H1 (cell line): ENCODE measurements around the gene TAF11L11. TPM values are rescaled to one million over a fixed set of nuclear protein-coding genes. Genes with fewer than 3 reads are reported as not detected.
"Not testable (repeated sequence)": the region's sequence is repeated elsewhere in the genome, so short reads cannot be mapped to it uniquely, and the experiment has no call there.

ENCODE experiments used
- CTCF ChIA-PET: fragments of 300-600 bp; sonication (Branson Sonifier 250); formaldehyde crosslinking; loops from one replicate; lab custom pipeline; 2021; ENCODE audit not compliant: partially characterized antibody; lab: Charles Lee
- POLR2A ChIA-PET: fragments of 300-600 bp; sonication (Branson Sonifier 250); formaldehyde crosslinking; loops from one replicate; lab custom pipeline; 2021; ENCODE audit warnings: inconsistent platforms; ENCODE audit not compliant: partially characterized antibody; lab: Charles Lee
- DNase-seq, 2 experiments: peaks; one replicate each; pipeline versions ENCODE4 v3.0.0 to v3.0.0-alpha.2; 2010 to 2022; ENCODE audit warnings: low spot score in 2 of 2, low read depth in 1 of 2, mixed read lengths in 1 of 2
- FAIRE-seq: peaks from 2 replicates; lab custom pipeline; 2011; peaks lifted over from hg19 to GRCh38; lab: Jason Lieb, UNC
- H2AFZ ChIP-seq: 2 replicates; pipeline ENCODE4 v1.8.1; 2012; ENCODE audit warnings: low read length, inconsistent platforms
- H2AK5ac ChIP-seq: 2 replicates; pipeline ENCODE4 v1.6.1; 2013; ENCODE audit warnings: low read depth, low read length
- H2BK120ac ChIP-seq: replicated peaks from 2 replicates; pipeline ENCODE3; 2013; ENCODE audit warnings: low read depth, low read length, inconsistent platforms
- H2BK12ac ChIP-seq: 2 replicates; pipeline ENCODE4 v1.6.1; 2013; ENCODE audit warnings: low read depth, low read length
- H2BK15ac ChIP-seq: 2 replicates; pipeline ENCODE4 v1.6.1; 2013; ENCODE audit warnings: low read length
- H2BK20ac ChIP-seq: 2 replicates; pipeline ENCODE4 v1.6.1; 2013; ENCODE audit warnings: low read length
- H2BK5ac ChIP-seq: 2 replicates; pipeline ENCODE4 v1.6.1; 2013; ENCODE audit warnings: low read depth, low read length
- H3K14ac ChIP-seq: 2 replicates; pipeline ENCODE4 v1.6.1; 2013; ENCODE audit warnings: inconsistent platforms; ENCODE audit not compliant: insufficient read length
- H3K18ac ChIP-seq: 2 replicates; pipeline ENCODE4 v1.6.1; 2013; ENCODE audit warnings: low read length; ENCODE audit errors: extremely low read depth
- H3K23ac ChIP-seq: 2 replicates; pipeline ENCODE4 v1.6.1; 2013; ENCODE audit warnings: inconsistent platforms; ENCODE audit not compliant: insufficient read length
- H3K23me2 ChIP-seq: 2 replicates; pipeline ENCODE4 v1.6.1; 2013; ENCODE audit warnings: low read depth, low read length
- H3K27ac ChIP-seq: 2 replicates; pipeline ENCODE4 v1.6.1; 2011; ENCODE audit warnings: low read depth, low read length, inconsistent platforms
- H3K27me3 ChIP-seq, 4 experiments: replicated peaks in 1 of 4; 1 replicate in 1 of 4; 2 replicates in 3 of 4; pipeline versions ENCODE4 v1.6.1 to v1.8.1; 2011 to 2013; ENCODE audit warnings: low read length in 3 of 4, mild to moderate bottlenecking in 3 of 4, inconsistent platforms in 2 of 4, mixed read lengths in 2 of 4, moderate library complexity in 1 of 4; ENCODE audit not compliant: control insufficient read depth in 3 of 4, insufficient read depth in 3 of 4; ENCODE audit errors: extremely low read depth in 1 of 4
- H3K36me3 ChIP-seq, 4 experiments: 2 replicates each; pipeline versions ENCODE4 v1.6.1 to v1.8.1; 2011 to 2013; ENCODE audit warnings: mild to moderate bottlenecking in 4 of 4, low read length in 3 of 4, moderate library complexity in 2 of 4, control low read depth in 1 of 4, inconsistent platforms in 1 of 4; ENCODE audit not compliant: insufficient read depth in 4 of 4, control insufficient read depth in 2 of 4
- H3K4ac ChIP-seq: replicated peaks from 2 replicates; pipeline ENCODE3; 2013; ENCODE audit warnings: low read length, low read depth, mixed read lengths, inconsistent platforms; ENCODE audit not compliant: insufficient read length
- H3K4me1 ChIP-seq, 4 experiments: replicated peaks in 1 of 4; 1 replicate in 1 of 4; 2 replicates in 3 of 4; pipeline versions ENCODE4 v1.6.1 to v1.8.1; 2011 to 2013; ENCODE audit warnings: low read length in 3 of 4, inconsistent platforms in 2 of 4, mixed read lengths in 1 of 4; ENCODE audit not compliant: insufficient read depth in 4 of 4, control insufficient read depth in 3 of 4
- H3K4me2 ChIP-seq, 2 experiments: 2 replicates each; pipeline versions ENCODE4 v1.6.1 to v1.8.1; 2011 to 2013; ENCODE audit warnings: low read depth in 2 of 2, low read length in 2 of 2, control low read depth in 1 of 2, inconsistent platforms in 1 of 2, mild to moderate bottlenecking in 1 of 2; ENCODE audit not compliant: insufficient read depth in 1 of 2
- H3K4me3 ChIP-seq, 4 experiments: fragments of 200-600, 300-600 bp in 1 of 4; sonication (generic), shearing (Covaris generic), sonication (Bioruptor Twin) in 1 of 4; 2 replicates each; pipeline versions ENCODE4 v1.5.1 to v1.8.1; 2011 to 2016; ENCODE audit warnings: low read length in 4 of 4, low read depth in 3 of 4, control low read depth in 2 of 4, inconsistent platforms in 2 of 4, mild to moderate bottlenecking in 2 of 4, mixed read lengths in 1 of 4, moderate library complexity in 1 of 4; ENCODE audit not compliant: insufficient read depth in 2 of 4; ENCODE audit errors: extremely low read depth in 1 of 4
- H3K56ac ChIP-seq: replicated peaks from 2 replicates; pipeline ENCODE3; 2013; ENCODE audit warnings: low read depth, mild to moderate bottlenecking, mixed read lengths, low read length, inconsistent platforms; ENCODE audit not compliant: insufficient read length
- H3K79me1 ChIP-seq: 2 replicates; pipeline ENCODE4 v1.6.1; 2013; ENCODE audit warnings: low read depth, low read length, control low read depth
- H3K79me2 ChIP-seq, 2 experiments: 2 replicates each; pipeline versions ENCODE4 v1.6.1 to v1.8.1; 2012 to 2013; ENCODE audit warnings: low read length in 2 of 2, mild to moderate bottlenecking in 2 of 2, inconsistent platforms in 1 of 2; ENCODE audit not compliant: insufficient read depth in 2 of 2, control insufficient read depth in 1 of 2
- H3K9ac ChIP-seq, 4 experiments: replicated peaks in 1 of 4; 1 replicate in 1 of 4; 2 replicates in 3 of 4; pipeline versions ENCODE4 v1.6.1 to v1.8.1; 2011 to 2013; ENCODE audit warnings: low read depth in 3 of 4, low read length in 3 of 4, control low read depth in 2 of 4, mild to moderate bottlenecking in 2 of 4, moderate library complexity in 2 of 4, inconsistent platforms in 1 of 4; ENCODE audit errors: extremely low read depth in 1 of 4
- H3K9me3 ChIP-seq, 2 experiments: 2 replicates each; pipeline versions ENCODE4 v1.6.1 to v1.8.1; 2012 to 2013; ENCODE audit warnings: mild to moderate bottlenecking in 2 of 2, moderate library complexity in 2 of 2, control low read depth in 1 of 2, inconsistent platforms in 1 of 2, low read depth in 1 of 2, low read length in 1 of 2, mixed read lengths in 1 of 2; ENCODE audit not compliant: insufficient read depth in 2 of 2
- H4K20me1 ChIP-seq, 2 experiments: replicated peaks in 1 of 2; 2 replicates each; pipeline versions ENCODE3 to v1.8.1; 2011 to 2013; ENCODE audit warnings: inconsistent platforms in 2 of 2, low read length in 2 of 2, mild to moderate bottlenecking in 1 of 2; ENCODE audit not compliant: insufficient read depth in 2 of 2, control insufficient read depth in 1 of 2
- H4K5ac ChIP-seq: 2 replicates; pipeline ENCODE4 v1.6.1; 2013; ENCODE audit warnings: low read length, low read depth, mixed read lengths, inconsistent platforms; ENCODE audit not compliant: insufficient read length
- H4K8ac ChIP-seq: 2 replicates; pipeline ENCODE4 v1.8.0; 2013; ENCODE audit warnings: mild to moderate bottlenecking, moderate library complexity, low read length, inconsistent platforms; ENCODE audit not compliant: insufficient read depth; ENCODE audit errors: extremely low read depth
- H4K91ac ChIP-seq: replicated peaks from 2 replicates; pipeline ENCODE3; 2013; ENCODE audit warnings: low read length, mixed read lengths, inconsistent platforms; ENCODE audit not compliant: insufficient read length
- WGBS, 2 experiments: shearing (Covaris generic) in 1 of 2; methylation state at CpG; one replicate each; pipeline versions ENCODE4 v1.1.6 to v1.1.7; 2013 to 2015; ENCODE audit warnings: low lambda C conversion rate in 2 of 2, mixed read lengths in 2 of 2, inconsistent platforms in 1 of 2, low coverage in 1 of 2, missing lambda C conversion rate in 1 of 2; ENCODE audit not compliant: insufficient replicate concordance in 2 of 2, insufficient coverage in 1 of 2, insufficient read length in 1 of 2; ENCODE audit errors: extremely low coverage in 1 of 2, missing lambda C conversion rate in 1 of 2; 5-methylcytosine and 5-hydroxymethylcytosine counted together
- polyA plus RNA-seq, 7 experiments: library from polyadenylated mRNA; depleted of rRNA in 3 of 7; stranded (reverse) in 5 of 7; unstranded in 2 of 7; fragments of >200 nt in 5 of 7; fragments of 200-250 nt in 2 of 7; gene quantifications; 1 replicate in 5 of 7; 2 replicates in 1 of 7; 4 replicates in 1 of 7; pipeline versions ENCODE4 v1.2.1 to v1.2.3, GENCODE V29; 2011 to 2013; ENCODE audit warnings: missing spikeins in 2 of 7, mixed read lengths in 2 of 7
- total RNA-seq: library from RNA; stranded (reverse); fragmentation: NEBNext Ultra II Directional; extraction: Animal tissue kit (Norgen Biotek cat#: 25700); gene quantifications from 2 replicates; pipeline ENCODE4 v1.2.1, GENCODE V29; 2021

The TAF11L11 gene
- total and polyA plus RNA-seq, 2 of the 8 experiments (the other 6 are each of a cell fraction or from before 2014, with no cell fraction given): not detected

- CTCF ChIA-PET, H2BK120ac ChIP-seq, H3K9ac ChIP-seq, H4K8ac ChIP-seq, H3K23me2 ChIP-seq, DNase-seq, H3K56ac ChIP-seq, H3K4me3 ChIP-seq, H2BK12ac ChIP-seq, H3K9me3 ChIP-seq, H4K91ac ChIP-seq, H2AK5ac ChIP-seq, H3K23ac ChIP-seq, POLR2A ChIA-PET, H3K4ac ChIP-seq, H3K36me3 ChIP-seq, H4K20me1 ChIP-seq, H3K79me2 ChIP-seq, FAIRE-seq, H2AFZ ChIP-seq, H3K27ac ChIP-seq, H3K79me1 ChIP-seq, H3K4me1 ChIP-seq, H2BK5ac ChIP-seq, H3K27me3 ChIP-seq, H4K5ac ChIP-seq, H2BK15ac ChIP-seq, H3K4me2 ChIP-seq, H3K18ac ChIP-seq, H2BK20ac ChIP-seq, H3K14ac ChIP-seq: not testable (repeated sequence)
- 96% methylated on average over 4 of the region's 4 CpGs; no CpG with 5 or more reads in 1 of the 2 experiments for WGBS, 2 experiments
Measured at GRCh38 chr5:17607461-17607860, 3.5 kb downstream of the TAF11L11 start.

GRCh38 chr5:17610092-17610491 lies 6.1 kb downstream of the TAF11L11 start, which contains the start of gene TAF11L12:
Gene TAF11L12 (plus strand): TSS chr5:17610392.
- H3K23ac ChIP-seq, H3K9me3 ChIP-seq, H3K4me3 ChIP-seq, POLR2A ChIA-PET, H2AK5ac ChIP-seq, H2BK120ac ChIP-seq, H4K20me1 ChIP-seq, H3K4me2 ChIP-seq, DNase-seq, H4K91ac ChIP-seq, H3K56ac ChIP-seq, H3K79me2 ChIP-seq, H3K36me3 ChIP-seq, H3K27me3 ChIP-seq, H4K5ac ChIP-seq, H4K8ac ChIP-seq, H3K4ac ChIP-seq, H3K23me2 ChIP-seq, H2BK15ac ChIP-seq, H3K9ac ChIP-seq, FAIRE-seq, H3K4me1 ChIP-seq, H2AFZ ChIP-seq, H2BK20ac ChIP-seq, H3K27ac ChIP-seq, H3K18ac ChIP-seq, H3K14ac ChIP-seq, H3K79me1 ChIP-seq, H2BK12ac ChIP-seq, H2BK5ac ChIP-seq: not testable (repeated sequence)
- WGBS, 2 experiments: 100% methylated on average over 2 of the region's 2 CpGs; no CpG with 5 or more reads in 1 of the 2 experiments
- CTCF ChIA-PET: interaction anchor here (0.6 to 1.0 kb wide), 2 partner anchors 23 to 394 kb away, joined by 3 read pairs; no protein-coding TSS in a partner anchor
